Measurements from ENCODE around the gene LMO1. TPM values are rescaled to one million over a fixed set of nuclear protein-coding genes. Genes with fewer than 3 reads are reported as not detected.

Gene LMO1
- total and polyA plus RNA-seq, 2 of the 13 experiments (the other 11 are each of a cell fraction or from before 2014, with no cell fraction given), result not detected

- no peak for TF ChIP-seq HNF1B (CRISPR knock-in tag; IDR thresholded peaks at IDR 0.05)
- TF ChIP-seq POGZ (CRISPR knock-in tag; IDR thresholded peaks at IDR 0.05), result no peak
- no peak for TF ChIP-seq NFIC (IDR thresholded peaks at IDR 0.05; ENCODE audit: low read length)
- TF ChIP-seq E2F5 (CRISPR knock-in tag; conservative IDR thresholded peaks at IDR 0.05), result no peak
- TF ChIP-seq MIXL1 (CRISPR knock-in tag; IDR thresholded peaks at IDR 0.05), result no peak
- TF ChIP-seq ZNF850 (CRISPR knock-in tag; conservative IDR thresholded peaks at IDR 0.05), result no peak
- TF ChIP-seq ZNF138 (CRISPR knock-in tag; IDR thresholded peaks at IDR 0.05; ENCODE audit: low read depth), result no peak
- no peak for TF ChIP-seq GTF2F1 (IDR thresholded peaks at IDR 0.05; ENCODE audit: low read length)
- no peak for TF ChIP-seq SIN3B (IDR thresholded peaks at IDR 0.05; ENCODE audit: low read length)
- no peak for TF ChIP-seq NCOR1 (IDR thresholded peaks at IDR 0.05; ENCODE audit: borderline replicate concordance, low read length)
- no peak for TF ChIP-seq TEF (CRISPR knock-in tag; IDR thresholded peaks at IDR 0.05)
Observed at GRCh38 chr11:8217136-8217535, 46.5 kb downstream of the LMO1 start (continued).

GRCh38 chr11:8213376-8213775 lies 50.3 kb downstream of the LMO1 start:
- Histone ChIP-seq H3K9ac (ENCODE audit: insufficient read depth, low read depth, low read length) (no peak overlapping the region), H3K27me3 (ENCODE audit: control insufficient read depth in 1 of 2, insufficient read depth in 2 of 2, low read length in 2 of 2) (peaks cover 0 to 21% of the 10 kb centered on the region in 2 experiments; a peak in 2 of 5 replicates), H3K27ac (ENCODE audit: extremely low read length, insufficient read depth, low read length) (no peak overlapping the region), H4K20me1 (ENCODE audit: insufficient read depth, low read length) (no peaks in the 10 kb centered on the region), H2AFZ (ENCODE audit: low read length) (no peak overlapping the region), H3K9me3 (ENCODE audit: low read length) (no peaks in the 10 kb centered on the region), H3K36me3 (replicated peaks in 1 of 2; ENCODE audit: control insufficient read depth in 1 of 2, insufficient read depth in 2 of 2, low read length in 2 of 2) (no peaks in the 10 kb centered on the region), H3K79me2 (ENCODE audit: insufficient read depth, low read length) (no peaks in the 10 kb centered on the region), H3K4me3 (replicated peaks in 1 of 3; ENCODE audit: insufficient read depth in 1 of 3, low read depth in 2 of 3, low read length in 3 of 3) (no peak overlapping the region), H3K4me2 (ENCODE audit: low read depth, low read length) (no peak overlapping the region), H3K4me1 (ENCODE audit: insufficient read depth, low read length) (no peaks in the 10 kb centered on the region)
- ATAC-seq, result no peak
- FAIRE-seq, result no peak
- TF ChIP-seq E2F2 (CRISPR knock-in tag; IDR thresholded peaks at IDR 0.05; ENCODE audit: borderline replicate concordance), result no peak
- no peak for TF ChIP-seq NAIF1 (CRISPR knock-in tag; IDR thresholded peaks at IDR 0.05; ENCODE audit: borderline replicate concordance)
- TF ChIP-seq CHD4 (IDR thresholded peaks at IDR 0.05; ENCODE audit: borderline replicate concordance, low read length), result no peak
- TF ChIP-seq ZBTB44 (CRISPR knock-in tag; IDR thresholded peaks at IDR 0.05), result no peak
- TF ChIP-seq TCF12 (IDR thresholded peaks at IDR 0.05), result no peak
- no peak for TF ChIP-seq TCF12 (CRISPR knock-in tag; IDR thresholded peaks at IDR 0.05)
- ChIA-PET POLR2A (no interaction called here), CTCF (ENCODE audit: low intra/inter-chr PET ratio, low total read pairs) (no interaction called here)
- intact Hi-C loops (cut with micrococcal nuclease; ENCODE audit: unreplicated experiment), result no loop called here
- in situ Hi-C loops (cut with HindIII; ENCODE audit: extremely low pct_ligation_motif_present, low pct_unique_long_range_greater_than_20kb), result no loop called here
- 10% methylated on average over 4 of the region's 4 CpGs for WGBS (ENCODE audit: low lambda C conversion rate)
- DNase-seq (ENCODE audit: low spot score), result no peak
- no TSS peak for BruUV-seq (replicated peaks)

All from HepG2 (cell line).